ENCODE data around the gene STEAP2.
A peak's percentile ranks its signal among the peaks of the same experiment; 100 is the strongest.
"Not testable (repeated sequence)": the region's sequence is repeated elsewhere in the genome, so short reads cannot be mapped to it uniquely, and the experiment has no call there.

STEAP2 gene

DNA sequence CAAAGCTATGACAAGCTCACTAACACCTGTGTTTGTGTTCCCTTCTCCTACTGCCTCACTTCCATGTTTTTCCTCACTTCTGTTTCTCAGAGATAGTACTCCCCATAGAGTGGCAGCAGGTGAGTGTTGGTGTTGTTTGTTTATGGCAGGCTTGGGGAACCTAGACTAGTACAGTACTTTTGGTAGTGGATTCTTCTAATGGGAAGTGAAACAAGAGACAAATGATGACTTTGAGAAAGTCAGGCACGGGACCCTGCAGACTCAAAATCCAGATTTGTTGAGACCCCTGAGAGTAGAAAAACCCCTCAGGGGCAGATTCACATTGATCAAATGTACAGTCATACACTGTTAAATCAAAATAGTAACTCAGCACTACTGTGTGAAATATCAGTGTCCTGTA, 27.0 kb downstream of the STEAP2 start:
- no peak for DNase-seq

DNA sequence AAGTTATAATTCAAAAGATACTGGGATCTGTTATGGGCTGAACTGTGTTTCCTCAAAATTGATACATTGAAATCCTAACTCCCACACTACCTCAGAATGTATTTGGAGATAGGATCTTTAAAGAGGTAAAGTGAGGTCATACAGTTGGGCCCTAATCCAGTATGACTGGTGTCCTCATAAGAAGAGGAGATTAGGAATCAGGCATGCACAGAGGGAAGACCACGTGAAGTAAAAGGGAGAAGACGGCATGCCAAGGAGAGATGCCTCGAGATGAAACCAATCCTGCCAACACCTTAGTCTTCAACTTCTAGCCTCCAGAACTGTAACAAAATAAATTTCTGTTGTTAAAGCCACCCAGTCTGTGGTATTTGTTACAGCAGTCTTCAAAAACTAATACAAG, 27.5 kb downstream of the STEAP2 start:
- no peak for DNase-seq

DNA sequence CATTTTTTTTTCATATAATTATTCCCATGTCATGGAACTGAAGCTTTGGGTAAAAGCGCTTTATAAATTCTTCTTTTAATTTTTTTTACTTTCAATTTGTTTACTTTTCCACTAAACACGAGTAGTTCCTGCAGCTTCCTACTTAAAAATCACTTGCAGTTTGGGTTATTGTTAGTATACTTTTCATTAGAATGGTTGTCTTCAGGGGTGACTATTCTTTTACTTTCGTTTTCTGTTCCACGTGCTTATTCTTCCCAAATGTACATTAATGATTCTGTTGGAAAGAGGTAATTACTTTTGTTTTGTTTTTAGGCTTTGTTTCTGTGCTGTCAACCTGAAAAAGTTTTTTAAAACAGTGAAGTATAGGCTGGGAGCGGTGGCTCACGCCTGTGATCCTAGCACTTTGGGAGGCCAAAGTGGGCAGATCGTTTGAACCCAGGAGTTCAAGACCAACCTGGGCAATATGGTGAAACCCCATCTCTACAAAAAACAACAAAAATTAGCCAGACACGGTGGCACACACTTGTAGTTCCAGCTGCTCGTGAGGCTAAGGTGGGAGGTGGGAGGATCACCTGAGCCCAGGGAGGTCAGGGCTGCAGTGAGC, 28.2 kb downstream of the STEAP2 start:
- no peak for DNase-seq

DNA sequence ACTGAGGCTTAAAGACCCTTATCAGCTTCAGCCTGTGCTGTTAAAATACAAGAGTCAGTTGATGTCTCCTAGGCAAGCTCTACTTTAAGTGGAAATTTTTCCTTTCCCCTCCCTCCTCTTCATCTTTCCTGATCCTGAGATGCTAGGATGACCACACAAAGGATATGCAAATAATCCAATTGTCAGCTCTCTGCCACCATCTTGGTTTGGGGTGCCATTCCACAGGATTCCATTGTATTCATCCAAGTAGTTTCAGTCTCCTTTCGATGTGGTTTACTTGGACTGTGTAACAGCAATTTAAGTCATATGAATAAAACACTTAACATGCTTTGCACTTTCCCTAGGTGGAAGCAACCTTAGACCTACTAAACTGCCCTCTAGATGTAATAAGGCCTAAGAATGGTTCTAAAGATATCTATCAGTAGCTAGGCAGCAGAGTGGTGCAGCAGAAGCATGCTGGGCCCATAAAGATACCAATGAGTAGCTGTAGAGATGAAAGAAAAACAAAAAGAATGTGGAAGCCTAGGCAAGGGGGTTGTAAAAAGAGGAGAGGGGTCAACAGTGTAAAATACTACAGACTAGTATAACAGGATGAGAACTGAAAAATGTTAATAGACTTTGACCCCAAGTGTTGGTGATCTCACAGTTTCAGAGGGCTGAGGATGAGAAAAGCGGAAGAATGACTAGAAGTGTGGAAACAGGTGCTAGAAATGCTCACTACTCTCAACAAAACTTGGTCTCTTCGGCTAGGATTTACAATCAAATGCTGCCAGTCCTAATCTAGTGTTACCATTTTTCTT, 31.0 kb downstream of the STEAP2 start:
- DNase-seq = no peak

DNA sequence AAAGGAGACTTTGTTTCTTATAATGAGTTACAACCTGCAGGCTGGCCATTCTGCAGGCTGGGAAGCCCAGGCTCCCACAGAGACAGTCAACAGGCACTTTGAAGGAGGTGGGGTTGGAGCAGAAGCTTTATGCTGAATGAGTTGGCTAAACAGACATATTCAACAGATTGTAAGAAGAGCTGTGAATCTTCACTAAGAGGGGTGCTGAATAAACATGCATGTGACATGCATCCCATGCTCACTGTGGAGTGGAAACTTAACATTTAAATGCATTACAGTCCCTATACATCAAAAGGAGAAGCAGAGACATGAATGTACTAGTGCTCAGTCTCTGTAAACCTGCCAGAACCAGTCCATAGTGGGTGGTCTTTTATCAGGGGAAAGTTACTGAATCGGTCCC, 32.0 kb downstream of the STEAP2 start:
- no peak for DNase-seq

DNA sequence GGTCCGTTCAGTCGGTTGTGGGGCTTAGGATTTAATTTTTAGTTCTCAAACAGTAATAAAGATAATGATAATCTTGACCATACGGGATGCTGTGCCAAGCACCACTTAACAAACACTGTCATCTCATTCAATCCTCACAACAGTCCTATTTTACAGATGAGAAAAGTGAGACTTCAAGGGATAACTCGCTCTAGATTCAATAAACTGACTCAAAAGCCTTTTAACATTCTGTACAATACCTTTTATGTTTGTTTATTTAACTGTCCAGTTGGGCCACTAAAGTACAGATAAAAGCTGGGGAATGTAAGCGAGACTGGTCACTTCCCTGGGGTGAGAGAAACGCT, 33.0 kb downstream of the STEAP2 start:
- DNase-seq = no peak

DNA sequence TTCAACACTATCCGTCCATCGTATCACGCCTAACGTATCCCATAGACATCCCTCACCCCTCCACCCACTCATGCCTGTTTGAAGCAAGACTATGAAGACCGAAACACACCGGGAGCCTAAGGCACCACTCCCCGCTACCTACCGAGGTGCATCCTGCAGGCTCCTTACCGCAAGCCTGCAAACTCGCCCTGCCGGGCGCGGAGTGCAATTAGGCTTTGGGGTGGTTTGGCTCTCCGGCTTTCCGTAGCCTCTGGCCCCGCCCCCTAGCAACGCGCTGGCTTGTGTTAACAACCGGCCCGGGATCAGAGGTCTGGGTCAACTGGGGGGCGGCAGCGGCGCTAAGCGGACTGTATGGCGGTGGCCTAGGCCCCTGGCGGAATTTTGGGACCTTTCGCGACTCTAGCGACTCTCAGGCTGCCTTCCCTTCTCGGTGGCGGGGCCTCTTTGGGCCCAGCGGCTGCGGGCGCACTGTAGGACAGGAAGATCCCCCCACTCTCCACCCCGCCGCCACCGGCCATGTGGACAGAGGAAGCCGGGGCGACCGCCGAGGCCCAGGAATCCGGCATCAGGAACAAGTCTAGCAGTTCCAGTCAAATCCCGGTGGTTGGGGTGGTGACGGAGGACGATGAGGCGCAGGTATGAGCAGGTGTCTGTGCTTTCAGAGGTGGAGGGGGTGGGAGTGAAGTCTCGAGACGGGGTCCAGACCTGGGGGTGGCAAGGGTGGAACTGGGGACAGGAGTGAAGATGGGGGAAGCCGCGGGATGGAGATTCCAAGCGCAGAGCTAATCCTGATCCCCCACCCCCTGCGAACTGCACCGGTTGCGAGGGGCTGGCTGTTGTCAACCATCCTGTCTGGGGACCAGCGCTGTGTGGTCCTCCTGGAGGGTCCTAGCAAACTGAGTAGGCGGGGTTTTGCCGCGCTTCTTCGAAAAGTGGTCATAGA, 33.6 kb downstream of the STEAP2 start, which contains the start of gene CFAP69:
Gene CFAP69, plus strand, starts transcription at position 266 of the 943 bp plus-strand sequence. Its CDS starts 251 bp downstream, at position 517.
- peak; percentile 67 for DNase-seq

DNA sequence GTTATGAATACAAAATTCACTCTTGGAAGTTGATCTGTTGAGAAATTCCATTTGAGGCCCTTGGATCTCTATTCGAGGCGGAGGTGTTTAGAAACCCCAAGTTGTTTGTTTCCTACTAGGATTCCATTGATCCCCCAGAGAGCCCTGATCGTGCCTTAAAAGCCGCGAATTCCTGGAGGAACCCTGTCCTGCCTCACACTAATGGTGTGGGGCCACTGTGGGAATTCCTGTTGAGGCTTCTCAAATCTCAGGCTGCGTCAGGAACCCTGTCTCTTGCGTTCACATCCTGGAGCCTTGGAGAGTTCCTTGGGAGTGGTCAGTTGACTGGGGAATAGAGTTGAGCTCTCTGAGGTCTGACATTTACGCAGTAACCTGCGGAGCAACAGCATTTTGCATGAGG, 34.6 kb downstream of the STEAP2 start:
- DNase-seq = no peak

DNA sequence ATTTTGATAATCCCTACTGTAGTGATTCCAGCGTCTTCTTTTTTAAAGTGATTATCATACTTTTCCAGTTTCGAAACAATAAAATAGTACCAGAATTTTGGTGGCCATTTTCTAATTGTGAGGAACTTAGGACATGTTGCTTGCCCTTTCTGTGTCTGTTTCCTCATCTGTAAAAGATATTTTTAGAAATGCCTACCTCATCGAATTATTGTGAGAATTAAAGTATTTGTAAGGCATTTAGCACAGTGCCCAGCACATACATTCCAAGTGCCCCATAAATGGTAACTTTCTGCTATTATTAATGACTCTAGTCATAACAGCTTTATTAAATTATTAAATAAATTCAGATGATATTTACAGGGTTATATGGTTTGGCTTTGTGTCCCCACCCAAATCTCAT, 37.2 kb downstream of the STEAP2 start:
- DNase-seq = no peak

DNA sequence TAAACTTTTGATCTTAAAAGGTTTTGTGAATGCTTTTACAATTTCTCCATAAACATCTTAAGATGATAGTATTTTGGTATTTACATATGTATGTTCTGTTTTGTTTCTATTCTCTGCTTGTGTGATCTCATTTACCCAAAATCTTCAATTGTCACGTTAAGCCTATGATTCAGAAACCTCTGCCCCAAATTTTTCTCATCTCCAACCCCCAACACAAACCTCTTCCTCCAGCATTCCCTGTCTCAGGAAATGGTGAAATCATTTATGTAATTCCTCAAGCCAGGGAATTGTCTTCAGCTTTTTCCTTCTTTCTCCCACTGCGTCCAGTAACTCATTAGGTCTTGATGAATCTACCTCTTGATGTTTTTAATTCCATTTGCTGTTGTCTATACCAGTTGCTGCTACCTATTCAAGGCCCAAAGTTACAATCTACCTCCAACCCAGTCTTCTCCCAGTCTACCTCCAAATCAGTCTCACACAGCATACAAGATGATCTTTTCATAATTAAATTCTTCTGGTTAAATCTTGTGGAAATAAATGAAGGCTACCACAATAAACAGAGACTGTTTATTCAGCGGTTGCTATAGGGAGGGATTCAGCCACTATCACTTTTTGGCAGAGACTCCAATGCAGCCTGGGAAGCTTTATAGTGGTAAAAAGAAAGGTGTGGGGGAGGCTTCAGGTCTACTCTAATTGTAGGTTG, 39.2 kb downstream of the STEAP2 start:
- no peak for DNase-seq

DNA sequence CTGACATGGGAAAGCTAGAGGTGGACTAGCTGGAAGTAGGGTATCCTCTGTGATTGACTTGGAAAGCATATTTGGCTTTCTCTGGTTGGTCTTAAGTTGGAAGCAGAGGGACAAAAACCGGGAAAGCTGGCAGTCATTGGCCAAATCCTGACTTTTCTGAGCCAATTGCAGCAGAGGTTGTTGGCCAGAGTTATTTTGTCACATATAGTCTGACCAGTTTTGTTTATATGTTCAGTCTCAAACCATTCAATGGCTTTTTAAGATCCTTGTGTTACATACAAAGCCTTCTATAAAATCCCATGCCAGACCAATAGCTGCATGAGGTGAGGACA, 39.7 kb downstream of the STEAP2 start:
- DNase-seq = no peak

DNA sequence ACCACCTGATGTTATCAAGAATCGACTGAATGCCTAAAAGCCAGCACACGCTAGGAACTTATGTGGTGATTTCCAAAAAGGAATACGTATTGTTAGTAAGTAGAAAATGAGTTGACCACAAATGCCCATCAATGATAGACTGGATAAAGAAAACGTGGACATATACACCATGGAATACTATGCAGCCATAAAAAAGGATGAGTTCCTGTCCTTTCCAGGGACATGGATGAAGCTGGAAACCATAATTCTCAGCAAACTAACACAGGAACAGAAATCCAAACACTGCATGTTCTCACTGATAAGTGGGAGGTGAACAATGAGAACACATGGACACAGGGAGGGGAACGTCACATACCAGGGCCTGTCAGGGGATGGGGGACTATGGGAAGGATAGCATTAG, 44.5 kb downstream of the STEAP2 start:
- DNase-seq = not testable (repeated sequence)

DNA sequence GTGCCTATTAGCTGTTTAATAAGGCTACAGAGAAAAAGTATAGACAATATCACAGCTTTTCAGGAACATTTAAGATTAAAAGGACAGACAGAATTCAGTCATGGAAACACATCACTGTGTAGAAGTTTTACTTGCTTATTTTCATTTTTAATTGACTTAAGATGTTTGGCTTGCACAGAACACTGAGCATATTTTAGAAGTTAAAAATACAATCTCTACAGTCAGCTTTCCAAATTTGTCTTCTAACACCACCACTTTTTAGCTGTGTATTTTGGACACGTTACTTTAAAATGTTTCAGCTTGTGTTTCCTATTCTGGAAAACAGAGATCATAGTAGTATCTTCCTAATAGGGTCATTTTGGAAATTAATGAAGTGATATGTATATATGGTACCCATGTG, 45.2 kb downstream of the STEAP2 start:
- no peak for DNase-seq

DNA sequence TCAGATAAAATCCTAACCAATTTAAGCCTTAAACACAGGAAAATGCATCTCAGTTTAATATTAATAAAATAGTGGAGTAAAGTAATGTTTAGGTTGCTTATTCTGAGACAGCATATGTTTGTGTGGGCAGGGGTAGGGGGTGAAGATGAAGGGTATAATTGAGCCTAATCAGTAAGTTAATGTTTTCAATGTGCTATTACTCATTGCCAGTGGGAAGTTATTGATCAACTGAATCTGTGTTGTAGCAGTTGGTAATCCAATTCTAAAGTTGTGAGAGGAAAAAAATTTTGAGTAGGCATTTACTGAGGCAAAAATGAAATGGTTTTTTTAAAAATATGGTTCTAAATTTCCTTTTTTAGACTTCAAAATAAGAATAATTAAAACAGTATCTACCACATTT, 49.9 kb downstream of the STEAP2 start:
- no peak for DNase-seq

DNA sequence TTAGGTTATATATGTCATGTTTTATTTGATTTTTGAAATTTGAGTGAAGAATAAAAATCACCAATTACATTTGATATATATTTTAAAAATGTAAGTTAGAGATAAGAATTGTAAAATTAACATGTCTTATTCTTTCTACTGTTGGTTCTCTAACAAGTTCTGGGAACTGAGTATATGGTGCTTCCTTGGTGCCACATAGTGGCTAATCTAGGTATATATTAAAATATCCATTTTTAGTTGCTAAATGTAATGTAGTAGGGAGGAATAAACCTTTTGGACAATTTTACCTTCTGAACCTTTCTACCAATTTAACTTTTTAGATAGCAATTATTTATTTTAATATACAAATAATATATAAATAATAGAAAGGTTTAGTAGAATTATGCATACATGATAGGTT, 50.9 kb downstream of the STEAP2 start:
- peak; percentile 8 for DNase-seq

DNA sequence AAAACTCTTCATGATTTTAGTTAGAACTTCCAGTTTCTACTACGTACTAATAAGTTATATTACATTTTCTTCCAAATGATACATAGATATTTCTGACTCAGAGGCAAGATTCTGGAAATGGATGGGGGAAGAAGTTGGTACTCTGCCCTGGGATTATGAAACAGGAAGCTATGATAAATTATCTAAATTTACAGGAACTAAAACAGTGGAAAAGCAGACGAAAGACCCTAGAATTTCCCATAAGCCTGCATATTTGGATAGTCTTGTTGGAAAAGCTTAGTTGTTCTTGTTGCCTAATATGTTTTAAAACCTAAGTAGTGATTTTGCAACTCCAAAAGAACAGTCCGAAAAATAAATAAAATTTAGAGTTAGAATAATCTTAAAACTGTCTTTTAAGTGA, 55.3 kb downstream of the STEAP2 start:
- DNase-seq = no peak

DNA sequence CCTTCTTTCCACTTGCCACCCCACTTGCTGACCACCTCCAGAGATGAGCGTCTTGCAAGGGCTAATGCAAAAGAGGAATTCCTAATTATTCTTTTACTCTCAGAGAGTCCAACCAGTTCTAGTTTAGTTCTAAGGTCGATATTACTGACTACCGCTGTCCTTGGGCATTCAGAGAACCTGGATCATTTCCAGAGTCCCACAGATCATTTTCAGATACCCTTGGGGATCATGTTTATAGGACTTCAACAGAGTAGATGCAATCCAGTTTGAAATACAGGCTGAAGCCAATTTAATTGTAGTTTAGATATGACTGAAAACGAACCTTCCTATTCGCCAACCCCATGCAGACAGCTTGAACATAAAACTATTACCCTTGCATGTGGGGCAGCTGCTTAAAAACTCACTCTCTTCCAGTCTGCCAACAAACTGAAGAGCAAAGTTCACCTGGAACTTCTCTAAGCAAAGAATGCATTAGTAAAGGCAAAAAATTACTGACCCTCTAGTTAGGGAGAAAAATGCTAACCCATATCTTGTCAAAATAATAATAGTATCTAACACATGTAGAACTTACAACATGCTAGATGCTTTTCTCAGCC, 55.8 kb downstream of the STEAP2 start:
- DNase-seq = no peak

DNA sequence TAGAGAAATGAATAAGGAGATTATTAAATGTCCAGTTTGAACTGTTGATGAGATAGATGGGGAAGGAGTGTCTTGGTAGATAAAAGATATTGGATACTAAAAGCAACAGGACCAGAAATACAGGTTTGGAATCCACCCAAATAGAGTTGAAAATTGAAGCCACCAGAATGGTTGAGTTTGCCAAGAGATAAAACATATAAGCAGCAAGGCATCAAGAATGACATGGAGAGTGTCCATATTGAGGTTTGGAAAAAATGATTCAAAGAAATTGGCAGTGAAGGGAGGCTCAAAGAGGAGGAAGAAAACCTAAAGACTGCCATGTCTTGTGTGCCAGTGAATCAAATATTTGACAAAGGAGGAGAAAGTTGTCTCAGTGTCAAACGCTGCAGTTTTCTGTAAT, 57.6 kb downstream of the STEAP2 start:
- DNase-seq = no peak

DNA sequence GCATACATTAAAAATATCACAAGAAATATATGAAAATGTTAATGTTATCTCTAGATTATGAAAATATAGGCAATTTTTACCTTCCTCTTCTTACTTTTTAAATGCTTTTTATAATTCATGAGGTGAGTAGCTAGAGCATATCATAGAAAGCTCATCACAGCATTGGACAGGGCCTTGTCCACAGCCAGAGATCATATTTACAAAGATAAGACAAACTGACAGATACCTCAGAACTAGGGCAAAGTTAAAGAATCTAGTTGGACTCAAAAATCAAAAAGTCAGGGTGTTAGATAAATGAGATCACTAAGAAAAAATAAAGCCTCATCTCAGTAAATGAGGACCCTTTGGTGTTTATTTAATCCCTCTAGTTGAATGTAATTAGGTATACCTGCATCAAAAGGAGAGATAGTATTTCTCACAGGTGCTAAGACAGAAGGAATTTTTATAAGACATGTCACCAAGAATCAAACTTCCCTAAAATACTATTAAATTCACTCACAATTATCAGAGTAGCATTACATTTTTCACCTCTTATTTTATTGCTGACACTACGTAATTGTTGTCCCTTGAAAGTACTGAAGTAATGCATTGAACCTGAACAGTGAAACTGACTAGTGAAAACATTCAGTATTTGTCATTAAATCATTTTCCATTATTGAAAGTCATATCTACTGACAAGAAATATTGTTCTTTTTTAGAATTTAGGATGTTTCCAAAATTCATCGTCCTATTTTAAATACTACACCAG, 59.1 kb downstream of the STEAP2 start:
- no peak for DNase-seq

DNA sequence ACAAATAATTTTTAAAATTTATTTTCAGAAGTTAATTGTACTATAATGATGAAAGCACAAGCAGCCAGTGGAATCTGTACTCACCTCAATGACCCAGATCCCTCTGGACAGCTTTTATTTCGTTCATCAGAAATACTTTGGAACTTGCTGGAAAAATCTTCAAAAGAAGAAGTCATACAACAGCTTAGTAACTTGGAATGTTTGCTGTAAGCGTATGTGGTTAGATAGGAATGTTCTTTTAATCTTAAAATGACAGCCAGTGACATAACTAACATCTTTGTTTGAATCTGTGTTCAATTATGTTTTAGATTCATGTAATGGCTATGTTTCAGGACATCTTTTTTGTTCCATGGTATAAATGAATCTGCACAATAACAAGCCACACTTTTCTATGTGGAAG, 60.2 kb downstream of the STEAP2 start:
- DNase-seq = no peak

DNA sequence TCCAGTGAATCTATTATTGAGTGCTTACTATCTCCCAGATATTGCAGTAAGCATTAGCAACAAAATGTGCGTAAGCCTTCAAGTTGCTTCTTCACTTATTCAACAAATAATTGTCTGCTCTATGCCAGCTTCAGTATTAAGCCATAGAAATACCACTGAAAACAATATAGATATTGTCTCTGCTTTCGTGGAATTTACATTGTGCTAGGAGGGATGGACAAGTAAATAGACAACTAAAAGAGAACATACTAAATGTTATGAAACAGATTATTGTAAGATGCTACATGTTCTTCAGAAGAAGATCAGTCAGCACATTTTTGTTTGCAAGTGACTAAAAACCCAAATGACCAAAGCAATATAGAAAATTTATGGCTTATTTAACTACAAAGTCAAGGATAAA, 60.7 kb downstream of the STEAP2 start:
- no peak for DNase-seq

DNA sequence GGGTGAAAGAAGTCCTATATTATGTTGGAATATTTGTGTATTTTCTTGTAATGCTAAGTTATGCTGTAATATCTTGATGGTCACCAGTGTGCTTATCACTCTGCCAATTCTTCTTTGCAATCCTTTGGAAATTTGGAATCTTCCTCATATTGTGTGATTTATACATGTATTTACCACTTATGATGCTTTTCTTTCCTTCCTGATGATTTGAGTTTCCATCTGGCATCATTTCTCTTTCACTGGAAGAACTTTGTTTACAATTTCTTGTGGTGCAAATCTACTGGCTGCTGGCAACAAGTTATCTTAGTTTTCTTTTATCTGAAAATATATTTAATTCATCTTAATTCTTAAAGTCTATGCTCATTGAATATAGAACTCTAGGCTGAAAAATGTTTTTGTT, 62.6 kb downstream of the STEAP2 start:
- DNase-seq = no peak

All from NCI-H510A treated with DMSO at 0.1 percent for 48 hours (cell line).